OCI-LY7 (cell line): ENCODE data around the gene B3GNT2.

Experiments
- EZH2phosphoT487 ChIP-seq: fragments of 200-600 bp; sonication (generic); IDR thresholded peaks from 2 replicates; pipeline ENCODE4 v1.6.1; 2018; ENCODE audit warnings: low read depth, borderline replicate concordance, mild to moderate bottlenecking, mixed run types, antibody characterized with exemption, low read length, moderate library complexity, mixed read lengths
- TF ChIP-seq, protein P1 (sequence below): fragments of 200-600 bp; sonication (generic); conservative IDR thresholded peaks from 2 replicates; pipeline ENCODE4 v1.5.1; 2014; ENCODE audit warnings: mild to moderate bottlenecking, antibody characterized with exemption, low read length, moderate library complexity, mixed read lengths

GRCh38 chr2:62163106-62163831 is 32.6 kb upstream of the B3GNT2 start:
- TF ChIP-seq, protein P1, sequence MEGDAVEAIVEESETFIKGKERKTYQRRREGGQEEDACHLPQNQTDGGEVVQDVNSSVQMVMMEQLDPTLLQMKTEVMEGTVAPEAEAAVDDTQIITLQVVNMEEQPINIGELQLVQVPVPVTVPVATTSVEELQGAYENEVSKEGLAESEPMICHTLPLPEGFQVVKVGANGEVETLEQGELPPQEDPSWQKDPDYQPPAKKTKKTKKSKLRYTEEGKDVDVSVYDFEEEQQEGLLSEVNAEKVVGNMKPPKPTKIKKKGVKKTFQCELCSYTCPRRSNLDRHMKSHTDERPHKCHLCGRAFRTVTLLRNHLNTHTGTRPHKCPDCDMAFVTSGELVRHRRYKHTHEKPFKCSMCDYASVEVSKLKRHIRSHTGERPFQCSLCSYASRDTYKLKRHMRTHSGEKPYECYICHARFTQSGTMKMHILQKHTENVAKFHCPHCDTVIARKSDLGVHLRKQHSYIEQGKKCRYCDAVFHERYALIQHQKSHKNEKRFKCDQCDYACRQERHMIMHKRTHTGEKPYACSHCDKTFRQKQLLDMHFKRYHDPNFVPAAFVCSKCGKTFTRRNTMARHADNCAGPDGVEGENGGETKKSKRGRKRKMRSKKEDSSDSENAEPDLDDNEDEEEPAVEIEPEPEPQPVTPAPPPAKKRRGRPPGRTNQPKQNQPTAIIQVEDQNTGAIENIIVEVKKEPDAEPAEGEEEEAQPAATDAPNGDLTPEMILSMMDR: no peak
- no peak for TF ChIP-seq EZH2phosphoT487
